Panc1 (cell line): ENCODE results near the gene SERTAD4. TPM values are rescaled to one million over a fixed set of nuclear protein-coding genes. Genes with fewer than 3 reads are reported as not detected.

Experiments used
- ATAC-seq: fragments of 200-7000 bp; cut with Tn5 transposase; 2 replicates; pipeline ENCODE4 v1.9.1; 2020; ENCODE audit warnings: mild to moderate bottlenecking, moderate library complexity
- BruUV-seq: library from RNA; stranded (reverse); fragments of 400-500 nt; replicated peaks from 2 replicates; lab custom pipeline; 2021; lab: Mats Ljungman, UMichigan
- CTCF ChIA-PET: fragments of 300-600 bp; sonication (Branson Sonifier 250); formaldehyde crosslinking; loops from one replicate; lab custom pipeline; 2022; ENCODE audit warnings: antibody characterized with exemption; lab: Charles Lee
- POLR2A ChIA-PET: fragments of 300-600 bp; sonication (Branson Sonifier 250); formaldehyde crosslinking; loops from one replicate; lab custom pipeline; 2022; ENCODE audit warnings: antibody characterized with exemption; lab: Charles Lee
- DNase-seq: peaks from one replicate; pipeline ENCODE4 v3.0.0-alpha.2; 2010; ENCODE audit warnings: low read depth, low spot score
- H3K27ac ChIP-seq: 2 replicates; pipeline ENCODE4 v1.5.1; 2011; ENCODE audit warnings: mild to moderate bottlenecking, low read length, inconsistent platforms
- H3K27me3 ChIP-seq: fragments of 200-500 bp; sonication (Bioruptor generic); 2 replicates; pipeline ENCODE4 v1.6.0; 2014; ENCODE audit warnings: low read length, inconsistent platforms; ENCODE audit not compliant: control insufficient read depth, insufficient read depth
- H3K36me3 ChIP-seq: fragments of 200-500 bp; sonication (Bioruptor generic); 2 replicates; pipeline ENCODE4 v1.5.1; 2014; ENCODE audit warnings: inconsistent platforms, mild to moderate bottlenecking, low read length, moderate library complexity; ENCODE audit not compliant: control insufficient read depth, insufficient read depth
- H3K4me1 ChIP-seq: 2 replicates; pipeline ENCODE4 v1.5.1; 2011; ENCODE audit warnings: inconsistent platforms, mild to moderate bottlenecking, low read length, moderate library complexity; ENCODE audit not compliant: control insufficient read depth, insufficient read depth
- H3K4me3 ChIP-seq, 2 experiments: 2 replicates each; pipeline ENCODE4 v1.5.1; 2011 to 2012; ENCODE audit warnings: low read depth in 2 of 2, low read length in 2 of 2, mild to moderate bottlenecking in 2 of 2, inconsistent platforms in 1 of 2, moderate library complexity in 1 of 2
- H3K9me3 ChIP-seq: fragments of 200-500 bp; sonication (Bioruptor generic); 2 replicates; pipeline ENCODE4 v1.5.1; 2014; ENCODE audit warnings: low read depth, mild to moderate bottlenecking, inconsistent platforms, low read length, moderate library complexity; ENCODE audit not compliant: control insufficient read depth, insufficient read depth
- POLR2AphosphoS5 ChIP-seq: IDR thresholded peaks from 2 replicates; pipeline ENCODE4 v1.6.1; 2012; ENCODE audit warnings: mild to moderate bottlenecking, low read depth, low read length, moderate library complexity
- REST ChIP-seq, 2 experiments: IDR thresholded peaks; 2 replicates each; pipeline ENCODE4 v1.6.1; 2011 to 2012; ENCODE audit warnings: low read depth in 2 of 2, control low read depth in 1 of 2, low read length in 1 of 2, mild to moderate bottlenecking in 1 of 2, moderate library complexity in 1 of 2; ENCODE audit not compliant: insufficient read depth in 1 of 2
- SIN3A ChIP-seq: IDR thresholded peaks from 2 replicates; pipeline ENCODE4 v1.6.1; 2012; ENCODE audit warnings: low read depth, mild to moderate bottlenecking, low read length, moderate library complexity, borderline replicate concordance; ENCODE audit not compliant: insufficient read depth
- TCF7L2 ChIP-seq: IDR thresholded peaks from 2 replicates; pipeline ENCODE4 v1.6.1; 2011; ENCODE audit warnings: mild to moderate bottlenecking, low read depth, low read length, inconsistent platforms
- in situ Hi-C: cut with HindIII; loops from 2 replicates; pipeline ENCODE4 v1.10.0; 2016; ENCODE audit warnings: low sequenced_read_pairs, low pct_unique_long_range_greater_than_20kb
- intact Hi-C: fragments of 100-400 bp; cut with micrococcal nuclease; formaldehyde crosslinking; loops from one replicate; pipeline ENCODE4 v1.10.0; 2022; ENCODE audit not compliant: unreplicated experiment
- total RNA-seq: library from RNA; stranded (reverse); gene quantifications from one replicate; pipeline ENCODE4 v1.2.1, GENCODE V29; 2021; ENCODE audit not compliant: unreplicated experiment
- TF ChIP-seq, protein P1 (sequence below): fragments of 450-650 bp; IDR thresholded peaks from 2 replicates; pipeline ENCODE4 v1.5.1; 2017; ENCODE audit warnings: mild to moderate bottlenecking

The SERTAD4 gene
- total RNA-seq, 1 experiment from 2014 or later, result 0.31 TPM

- Histone ChIP-seq H3K9me3 (no peaks in the 10 kb centered on the region), H3K27ac (no peak overlapping the region), H3K4me3 (no peak overlapping the region), H3K27me3 (peaks cover 2% of the 10 kb centered on the region), H3K36me3 (no peaks in the 10 kb centered on the region), H3K4me1 (no peaks in the 10 kb centered on the region)
- BruUV-seq, result no TSS peak
- no peak for DNase-seq
- intact Hi-C loops, result no loop called here
- TF ChIP-seq TCF7L2 (no peak), POLR2AphosphoS5 (no peak), SIN3A (no peak), REST (IDR thresholded peaks at IDR 0.05; ENCODE audit: insufficient read depth in 1 of 2, low read depth in 2 of 2, low read length in 1 of 2) (no peak)
- TF ChIP-seq, protein P1, sequence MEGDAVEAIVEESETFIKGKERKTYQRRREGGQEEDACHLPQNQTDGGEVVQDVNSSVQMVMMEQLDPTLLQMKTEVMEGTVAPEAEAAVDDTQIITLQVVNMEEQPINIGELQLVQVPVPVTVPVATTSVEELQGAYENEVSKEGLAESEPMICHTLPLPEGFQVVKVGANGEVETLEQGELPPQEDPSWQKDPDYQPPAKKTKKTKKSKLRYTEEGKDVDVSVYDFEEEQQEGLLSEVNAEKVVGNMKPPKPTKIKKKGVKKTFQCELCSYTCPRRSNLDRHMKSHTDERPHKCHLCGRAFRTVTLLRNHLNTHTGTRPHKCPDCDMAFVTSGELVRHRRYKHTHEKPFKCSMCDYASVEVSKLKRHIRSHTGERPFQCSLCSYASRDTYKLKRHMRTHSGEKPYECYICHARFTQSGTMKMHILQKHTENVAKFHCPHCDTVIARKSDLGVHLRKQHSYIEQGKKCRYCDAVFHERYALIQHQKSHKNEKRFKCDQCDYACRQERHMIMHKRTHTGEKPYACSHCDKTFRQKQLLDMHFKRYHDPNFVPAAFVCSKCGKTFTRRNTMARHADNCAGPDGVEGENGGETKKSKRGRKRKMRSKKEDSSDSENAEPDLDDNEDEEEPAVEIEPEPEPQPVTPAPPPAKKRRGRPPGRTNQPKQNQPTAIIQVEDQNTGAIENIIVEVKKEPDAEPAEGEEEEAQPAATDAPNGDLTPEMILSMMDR, result no peak
- CTCF ChIA-PET, result no interaction called here
- ATAC-seq, result no peak
- POLR2A ChIA-PET, result no interaction called here
- in situ Hi-C loops, result no loop called here
Measured at GRCh38 chr1:210289248-210289647, 56.7 kb downstream of the SERTAD4 start.

- peaks cover 2% of the 10 kb centered on the region for H3K27me3 ChIP-seq
- H3K4me3 ChIP-seq, result no peak overlapping the region
- intact Hi-C loops, result no loop called here
- H3K4me1 ChIP-seq, result no peaks in the 10 kb centered on the region
- CTCF ChIA-PET, result no interaction called here
- no peaks in the 10 kb centered on the region for H3K9me3 ChIP-seq
- H3K36me3 ChIP-seq, result no peaks in the 10 kb centered on the region
- H3K27ac ChIP-seq, result no peak overlapping the region
- DNase-seq (no peak), ATAC-seq (no peak)
- POLR2A ChIA-PET, result no interaction called here
- in situ Hi-C loops, result no loop called here
- TF ChIP-seq SIN3A (no peak), TCF7L2 (no peak), POLR2AphosphoS5 (no peak), REST (IDR thresholded peaks at IDR 0.05; ENCODE audit: insufficient read depth in 1 of 2, low read depth in 2 of 2, low read length in 1 of 2) (no peak)
- TF ChIP-seq, protein P1, result no peak
- BruUV-seq, result no TSS peak
Measured at GRCh38 chr1:210291081-210291764, 58.6 kb downstream of the SERTAD4 start.
